Germinal center (tissue), 1 donor: Measurements from ENCODE around the gene RBP2.
"Not testable (repeated sequence)": the region's sequence is repeated elsewhere in the genome, so short reads cannot be mapped to it uniquely, and the experiment has no call there.

ENCODE experiments used
- DNase-seq: peaks from one replicate; pipeline ENCODE4 v3.0.0; 2012; ENCODE audit warnings: mixed read lengths, low spot score

The RBP2 gene

GRCh38 chr3:139443186-139443585, 33.1 kb downstream of the RBP2 start:
- DNase-seq: no peak

GRCh38 chr3:139441656-139442055, 34.7 kb downstream of the RBP2 start:
- DNase-seq: no peak

GRCh38 chr3:139440639-139441556, 35.4 kb downstream of the RBP2 start:
- no peak for DNase-seq

GRCh38 chr3:139439278-139439677, 37.0 kb downstream of the RBP2 start:
- DNase-seq: no peak

GRCh38 chr3:139434764-139435307, 41.5 kb downstream of the RBP2 start:
- no peak for DNase-seq

- DNase-seq: no peak
These were observed 42.1 kb downstream of the RBP2 start for GRCh38 chr3:139434228-139434627.

- no peak for DNase-seq
These were observed 43.2 kb downstream of the RBP2 start for GRCh38 chr3:139433089-139433488.

- DNase-seq: no peak
These were observed 45.8 kb downstream of the RBP2 start for GRCh38 chr3:139430493-139430892.

GRCh38 chr3:139427283-139428060, 48.8 kb downstream of the RBP2 start:
- peak; percentile 49 for DNase-seq

- DNase-seq: no peak
These were observed 50.4 kb downstream of the RBP2 start for GRCh38 chr3:139425745-139426400.

- DNase-seq: no peak
These were observed 53.1 kb downstream of the RBP2 start for GRCh38 chr3:139423232-139423631.

GRCh38 chr3:139421460-139421859, 54.9 kb downstream of the RBP2 start:
- DNase-seq: no peak

GRCh38 chr3:139421040-139421439, 55.3 kb downstream of the RBP2 start:
- DNase-seq: no peak

GRCh38 chr3:139418144-139418543, 58.2 kb downstream of the RBP2 start:
- DNase-seq: no peak

- no peak for DNase-seq
These were observed 60.0 kb downstream of the RBP2 start for GRCh38 chr3:139416275-139416674.

- DNase-seq: no peak
These were observed 61.6 kb downstream of the RBP2 start for GRCh38 chr3:139414608-139415224.

GRCh38 chr3:139412891-139413290, 63.4 kb downstream of the RBP2 start:
- not testable (repeated sequence) for DNase-seq
